Keratinocyte (primary cell): ENCODE measurements around the gene PARP14.
"Not testable (repeated sequence)": the region's sequence is repeated elsewhere in the genome, so short reads cannot be mapped to it uniquely, and the experiment has no call there.

ENCODE experiments used
- CTCF ChIP-seq, 3 experiments: IDR thresholded peaks in 1 of 3; conservative IDR thresholded peaks in 1 of 3; optimal IDR thresholded peaks in 1 of 3; 2 replicates in 2 of 3; 3 replicates in 1 of 3; pipeline versions ENCODE3 to v1.5.1; 2011; ENCODE audit warnings: low read length in 3 of 3, mild to moderate bottlenecking in 3 of 3, moderate library complexity in 2 of 3, control low read depth in 1 of 3, inconsistent platforms in 1 of 3; ENCODE audit not compliant: insufficient read depth in 2 of 3; ENCODE audit errors: extremely low read depth in 1 of 3
- EZH2 ChIP-seq: IDR thresholded peaks from one replicate; pipeline ENCODE4 v1.6.1; 2012; ENCODE audit warnings: inconsistent platforms, mild to moderate bottlenecking, low read length, moderate library complexity

- TF ChIP-seq CTCF (optimal IDR thresholded peaks at IDR 0.05 in 1 of 3, IDR thresholded peaks at IDR 0.05 in 1 of 3, conservative IDR thresholded peaks at IDR 0.05 in 1 of 3; ENCODE audit: extremely low read depth in 1 of 3, insufficient read depth in 2 of 3, low read length in 3 of 3); EZH2: not testable (repeated sequence)
Observed at GRCh38 chr3:122710616-122711251, 30.1 kb downstream of the PARP14 start.
